ENCODE data around the gene SRPX2.

DNA sequence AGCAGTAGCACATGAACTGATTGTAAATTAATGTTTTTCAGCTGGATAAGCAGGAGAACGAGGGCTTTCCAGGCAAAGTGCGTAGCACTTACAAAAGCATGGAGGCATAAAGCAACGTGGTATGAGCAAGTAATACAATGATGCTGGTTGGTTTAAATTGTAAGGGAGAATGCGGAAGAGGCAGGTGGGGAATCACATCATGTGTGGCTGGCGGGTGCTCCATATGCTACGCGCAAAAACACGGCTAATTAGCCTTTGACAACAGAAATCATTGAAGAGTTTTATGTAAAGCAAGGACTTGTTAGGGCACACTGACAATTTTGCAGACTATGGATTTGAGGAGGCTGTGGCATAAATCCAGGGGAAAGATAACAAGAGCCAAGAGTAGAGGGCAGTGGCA is 73.4 kb downstream of the SRPX2 start:
- TF ChIP-seq, protein P1, sequence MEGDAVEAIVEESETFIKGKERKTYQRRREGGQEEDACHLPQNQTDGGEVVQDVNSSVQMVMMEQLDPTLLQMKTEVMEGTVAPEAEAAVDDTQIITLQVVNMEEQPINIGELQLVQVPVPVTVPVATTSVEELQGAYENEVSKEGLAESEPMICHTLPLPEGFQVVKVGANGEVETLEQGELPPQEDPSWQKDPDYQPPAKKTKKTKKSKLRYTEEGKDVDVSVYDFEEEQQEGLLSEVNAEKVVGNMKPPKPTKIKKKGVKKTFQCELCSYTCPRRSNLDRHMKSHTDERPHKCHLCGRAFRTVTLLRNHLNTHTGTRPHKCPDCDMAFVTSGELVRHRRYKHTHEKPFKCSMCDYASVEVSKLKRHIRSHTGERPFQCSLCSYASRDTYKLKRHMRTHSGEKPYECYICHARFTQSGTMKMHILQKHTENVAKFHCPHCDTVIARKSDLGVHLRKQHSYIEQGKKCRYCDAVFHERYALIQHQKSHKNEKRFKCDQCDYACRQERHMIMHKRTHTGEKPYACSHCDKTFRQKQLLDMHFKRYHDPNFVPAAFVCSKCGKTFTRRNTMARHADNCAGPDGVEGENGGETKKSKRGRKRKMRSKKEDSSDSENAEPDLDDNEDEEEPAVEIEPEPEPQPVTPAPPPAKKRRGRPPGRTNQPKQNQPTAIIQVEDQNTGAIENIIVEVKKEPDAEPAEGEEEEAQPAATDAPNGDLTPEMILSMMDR (IDR thresholded peaks at IDR 0.05; ENCODE audit: insufficient read depth, low read length, poor library complexity, severe bottlenecking) = no peak
- TF ChIP-seq EZH2phosphoT487 (conservative IDR thresholded peaks at IDR 0.05; ENCODE audit: low read length) = no peak
